Occipital lobe (tissue), 2 donors: ENCODE measurements around the gene STAP2. TPM values are rescaled to one million over a fixed set of nuclear protein-coding genes. Genes with fewer than 3 reads are reported as not detected.
A peak's percentile ranks its signal among the peaks of the same experiment; 100 is the strongest.

Experiments
- DNase-seq: peaks from one replicate; lab custom pipeline; 2025; lab: John Stamatoyannopoulos, UW
- total RNA-seq: library from RNA; depleted of rRNA; stranded (reverse); fragments of >200 nt; gene quantifications from one replicate; pipeline ENCODE4 v1.2.3, GENCODE V29; 2014

The STAP2 gene
- total RNA-seq, 1 donor from 2014 or later: 2.8 TPM

GRCh38 chr19:4328243-4328990 is 10.2 kb downstream of the STAP2 start:
- peak; percentile 96 for DNase-seq

DNA sequence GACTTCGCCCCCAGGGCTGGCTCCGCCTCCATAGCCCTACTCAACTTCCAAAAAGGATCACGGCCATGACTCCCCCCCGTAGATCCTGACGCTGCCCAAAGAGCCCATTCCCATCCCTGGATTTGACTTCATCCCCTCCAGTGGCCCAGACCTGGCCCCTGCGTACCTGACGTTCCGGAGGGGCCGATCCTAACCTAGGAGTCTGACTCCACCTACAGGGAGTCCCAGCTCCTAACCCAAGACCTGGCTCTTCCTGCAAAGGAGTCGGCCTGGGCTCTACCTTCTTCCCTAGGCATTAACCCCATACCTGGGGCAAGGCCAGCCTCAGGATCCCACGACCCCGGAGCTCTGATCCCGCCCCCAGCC is 10.8 kb downstream of the STAP2 start:
- no peak for DNase-seq

DNA sequence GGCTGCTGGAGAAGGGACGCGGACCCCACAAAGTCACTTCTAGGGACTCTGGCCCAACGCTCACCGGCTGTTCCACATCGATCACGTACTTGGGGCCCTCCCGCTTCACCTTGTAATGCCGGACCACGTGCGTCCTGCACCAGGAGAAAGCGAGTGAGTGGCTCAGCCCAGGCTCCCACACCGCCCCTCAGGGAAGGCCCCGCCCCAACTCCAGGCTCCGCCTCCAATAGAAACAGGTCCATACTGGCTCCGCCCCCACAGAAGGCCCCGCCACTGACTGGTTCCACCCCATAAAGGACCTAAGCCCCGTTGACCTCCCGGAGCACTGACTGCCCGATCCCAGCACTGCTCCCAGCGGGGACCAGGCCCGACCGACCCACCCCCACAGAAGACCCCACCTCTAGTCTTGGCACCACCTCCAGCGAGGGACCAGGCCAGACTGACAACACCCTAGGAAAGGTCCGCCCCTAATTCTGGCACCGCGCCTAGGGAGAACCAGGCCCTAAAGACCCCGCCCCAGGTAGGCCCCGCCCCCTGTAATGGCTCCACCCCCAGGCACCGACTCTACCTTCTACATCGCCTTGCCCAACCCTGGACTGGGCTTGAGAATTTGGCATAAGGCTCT is 11.3 kb downstream of the STAP2 start:
- peak; percentile 46 for DNase-seq

DNA sequence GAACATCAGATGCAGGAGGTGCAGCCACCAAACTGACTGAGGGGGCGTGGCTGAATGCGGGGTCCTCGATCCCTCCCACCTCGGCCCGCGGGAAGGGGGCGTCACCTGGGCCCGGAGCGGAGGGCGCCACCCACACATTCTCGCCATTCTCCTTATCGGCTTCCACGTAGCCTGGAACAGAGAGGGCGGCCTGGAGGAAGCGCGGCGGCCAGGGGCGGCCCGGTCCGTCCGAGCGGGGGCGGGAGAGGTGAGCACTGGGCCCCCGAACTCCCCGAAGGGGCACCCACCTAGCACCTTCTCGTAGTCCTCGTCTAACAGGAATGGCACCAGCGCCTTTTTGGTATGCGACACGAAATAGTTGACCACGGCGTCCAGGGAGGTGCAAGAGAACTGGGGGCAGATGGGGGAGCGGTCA is 11.8 kb downstream of the STAP2 start:
- no peak for DNase-seq

GRCh38 chr19:4326215-4326836 is 12.3 kb downstream of the STAP2 start:
- DNase-seq: no peak

DNA sequence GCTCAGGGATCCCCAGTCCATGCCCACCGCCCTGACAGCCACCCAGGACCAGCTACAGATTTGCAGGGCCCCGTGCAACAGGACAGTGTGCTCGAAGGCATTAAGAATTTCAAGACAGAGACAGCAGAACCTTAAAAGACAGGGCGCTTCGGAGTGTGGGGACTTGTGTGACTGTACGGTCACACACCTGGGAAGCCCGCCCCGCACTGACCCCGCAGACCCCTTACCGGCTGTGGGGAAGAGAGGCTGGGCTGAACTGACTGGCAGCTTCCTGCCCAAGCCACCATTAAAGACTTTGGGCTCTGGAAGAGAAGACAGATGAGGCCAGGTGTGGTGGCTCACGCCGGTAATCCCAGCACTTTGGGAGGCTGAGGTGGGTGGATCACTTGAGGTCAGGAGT is 14.4 kb downstream of the STAP2 start:
- DNase-seq: no peak

GRCh38 chr19:4323692-4324091 is 14.9 kb downstream of the STAP2 start:
- DNase-seq: no peak

DNA sequence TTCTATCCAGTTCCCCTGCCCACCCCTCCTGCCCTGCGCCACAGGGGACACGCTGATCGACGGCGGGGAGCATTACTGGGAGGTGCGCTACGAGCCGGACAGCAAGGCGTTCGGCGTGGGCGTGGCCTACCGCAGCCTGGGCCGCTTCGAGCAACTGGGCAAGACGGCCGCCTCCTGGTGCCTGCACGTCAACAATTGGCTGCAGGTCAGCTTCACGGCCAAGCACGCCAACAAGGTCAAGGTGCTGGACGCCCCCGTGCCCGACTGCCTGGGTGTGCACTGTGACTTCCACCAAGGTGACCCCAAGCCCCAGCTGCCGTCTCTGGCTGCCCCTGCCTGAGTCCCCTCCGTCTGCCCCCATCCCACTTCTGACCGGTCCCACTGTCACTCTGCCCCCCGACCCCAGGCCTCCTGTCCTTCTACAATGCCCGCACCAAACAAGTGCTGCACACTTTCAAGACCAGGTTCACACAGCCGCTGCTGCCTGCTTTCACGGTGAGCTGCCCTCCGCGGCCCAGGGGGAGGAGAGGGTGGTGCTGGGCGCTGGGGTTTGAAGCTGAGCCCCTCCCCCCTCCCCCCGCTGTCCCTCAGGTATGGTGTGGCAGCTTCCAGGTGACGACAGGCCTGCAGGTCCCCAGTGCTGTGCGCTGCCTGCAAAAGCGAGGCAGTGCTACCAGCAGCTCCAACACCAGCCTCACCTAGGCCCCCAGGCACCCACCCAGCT is 15.5 kb downstream of the STAP2 start:
- DNase-seq: no peak

DNA sequence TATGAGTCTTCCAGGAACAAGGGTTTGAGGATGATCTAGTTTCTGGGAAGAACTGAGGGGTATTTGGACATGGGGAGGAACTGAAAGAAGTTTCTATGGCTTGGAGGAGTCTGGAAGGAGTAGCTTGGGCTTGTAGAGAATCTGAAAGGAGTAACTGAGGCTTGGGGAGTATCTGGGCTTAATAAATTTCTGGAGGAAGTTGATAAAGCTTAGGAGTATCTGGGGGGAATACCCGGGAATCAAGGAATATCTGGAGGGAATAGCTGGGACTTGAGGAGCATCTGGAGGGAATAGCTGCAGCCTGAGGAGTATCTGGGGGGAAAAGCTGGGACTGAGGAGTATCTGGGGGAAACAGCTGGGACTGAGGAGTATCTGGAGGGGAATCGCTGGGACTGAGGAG is 18.2 kb downstream of the STAP2 start:
- DNase-seq: no peak

GRCh38 chr19:4319067-4319718 is 19.4 kb downstream of the STAP2 start:
- no peak for DNase-seq

GRCh38 chr19:4318460-4318859 is 20.2 kb downstream of the STAP2 start:
- no peak for DNase-seq

GRCh38 chr19:4316956-4317355 is 21.7 kb downstream of the STAP2 start:
- no peak for DNase-seq

DNA sequence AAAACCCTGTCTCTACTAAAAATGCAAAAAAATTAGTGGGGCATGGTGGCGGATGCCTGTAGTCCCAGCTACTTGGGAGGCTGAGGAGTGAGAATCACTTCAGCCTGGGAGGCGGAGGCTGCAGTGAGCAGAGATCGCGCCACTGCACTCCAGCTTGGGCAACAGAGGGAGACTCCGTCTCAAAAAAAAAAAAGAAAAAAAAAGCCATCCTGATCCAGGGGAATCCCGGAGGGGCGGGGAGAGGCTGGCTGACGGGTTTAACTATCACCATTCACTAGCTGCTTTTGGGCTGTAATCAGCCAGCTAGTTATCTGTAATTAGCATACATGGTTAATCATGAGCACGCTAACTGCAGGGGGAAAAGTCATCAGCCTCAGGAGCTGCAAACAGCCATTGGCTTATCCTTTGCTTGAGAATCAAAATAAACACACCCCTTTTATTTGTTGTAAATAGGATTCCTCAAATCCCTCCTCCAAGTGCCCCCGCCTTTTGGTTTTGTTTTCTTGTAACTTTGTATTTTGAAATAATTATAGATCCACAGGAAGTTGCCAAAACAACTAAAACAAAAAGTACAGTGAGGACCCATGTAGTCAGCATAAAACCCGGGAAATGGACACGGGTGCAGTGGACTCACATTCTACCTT is 24.7 kb downstream of the STAP2 start:
- no peak for DNase-seq

DNA sequence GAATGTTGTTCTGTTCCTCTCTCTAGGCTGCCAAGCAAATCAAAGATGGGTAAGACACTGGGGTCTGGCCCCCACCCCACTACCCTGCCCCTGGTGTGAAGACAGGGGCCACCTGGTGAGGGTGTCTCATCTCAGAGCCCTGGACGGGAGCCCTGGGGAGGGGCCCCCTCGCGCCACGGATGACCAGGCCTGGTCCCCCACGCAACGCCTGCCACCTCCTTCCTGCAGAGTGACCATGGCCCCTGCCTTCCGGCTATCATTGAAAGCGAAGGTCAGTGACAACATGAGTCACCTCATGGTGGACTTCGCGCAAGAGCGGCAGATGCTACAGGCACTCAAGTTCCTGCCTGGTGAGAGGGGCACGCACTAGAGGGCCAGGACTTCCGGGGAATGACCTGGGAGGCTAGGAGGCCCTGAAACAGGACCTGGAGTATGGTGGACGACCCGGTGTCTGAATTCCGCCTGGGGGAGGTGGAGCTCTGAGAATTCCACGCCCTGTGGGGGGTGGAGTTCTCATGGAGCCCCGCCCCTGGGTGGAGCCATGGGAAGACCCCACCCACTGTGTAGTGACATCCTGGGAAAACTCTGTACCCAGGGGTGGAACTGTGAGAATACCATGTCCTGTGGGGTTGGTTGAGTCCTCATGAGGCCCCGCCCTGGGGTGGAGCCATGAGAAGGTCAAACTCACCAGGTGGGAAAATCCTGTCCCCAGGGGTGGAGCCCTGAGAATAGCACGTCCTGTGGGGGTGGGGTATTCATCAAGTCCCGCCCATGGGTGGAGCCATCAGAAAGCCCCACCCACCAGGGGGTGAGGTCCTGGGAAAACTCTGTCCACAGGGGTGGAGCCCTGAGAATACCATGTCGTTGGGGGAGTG is 28.1 kb downstream of the STAP2 start:
- no peak for DNase-seq

GRCh38 chr19:4305659-4306058 is 33.0 kb downstream of the STAP2 start:
- DNase-seq: no peak

DNA sequence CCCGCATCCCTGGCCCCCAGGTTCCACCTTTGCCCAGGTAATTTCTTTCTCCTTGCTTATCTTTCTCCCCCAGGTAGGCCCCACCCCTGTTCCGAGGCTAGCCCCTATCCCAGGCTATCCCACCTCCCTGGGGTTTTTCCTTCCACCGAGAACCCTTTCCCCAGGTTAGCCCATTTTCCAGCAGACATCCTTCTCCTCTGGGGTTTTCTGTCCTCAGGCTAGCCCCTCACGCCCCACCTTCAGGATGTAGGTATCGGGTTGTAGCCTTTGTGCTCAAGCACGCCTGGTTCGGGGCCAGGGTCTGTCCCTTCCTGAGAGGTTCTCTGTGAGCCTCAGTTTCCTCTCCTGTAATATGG is 33.4 kb downstream of the STAP2 start:
- no peak for DNase-seq

- DNase-seq: peak; percentile 19
Measured at GRCh38 chr19:4304538-4305256, 33.9 kb downstream of the STAP2 start, which contains the start of gene FSD1. FSD1 (plus strand) TSS chr19:4304598; CDS start chr19:4304747, 149 bp downstream.

- no peak for DNase-seq
Measured at GRCh38 chr19:4303819-4304537, 34.6 kb downstream of the STAP2 start.

DNA sequence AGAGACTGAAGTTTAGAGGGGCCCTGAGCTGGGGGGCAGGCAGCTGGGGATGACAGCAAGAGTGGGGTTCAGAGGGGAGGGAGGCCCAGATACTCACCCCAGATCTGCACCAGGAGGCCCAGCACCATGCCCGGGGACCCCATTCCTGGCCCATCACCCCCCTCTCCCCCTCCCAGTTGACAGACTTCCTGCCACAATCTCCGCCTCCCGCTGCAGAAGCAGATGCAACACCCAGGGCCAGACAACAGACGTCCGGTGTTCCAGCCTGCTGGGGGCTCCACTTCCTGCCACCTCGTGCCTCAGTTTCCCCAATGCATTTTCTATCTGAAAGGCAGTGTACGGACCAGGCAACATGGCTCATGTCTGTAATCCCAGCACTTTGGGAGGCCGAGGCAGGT is 36.4 kb downstream of the STAP2 start, which contains the start of gene TMIGD2:
TSS of gene TMIGD2 (minus strand) at position 147 of the 398 bp plus-strand sequence. CDS start at position 143, 4 bp downstream.
- DNase-seq: no peak
